HG02763 (cell line): ENCODE measurements around the gene PSMA2.
"Not testable (repeated sequence)": the region's sequence is repeated elsewhere in the genome, so short reads cannot be mapped to it uniquely, and the experiment has no call there.

ENCODE experiments used
- ATAC-seq: cut with Tn5 transposase; IDR thresholded peaks from one replicate; pipeline ENCODE4 v1.9.1; 2021; ENCODE audit warnings: mild to moderate bottlenecking, moderate library complexity; ENCODE audit not compliant: unreplicated experiment

PSMA2 gene

DNA sequence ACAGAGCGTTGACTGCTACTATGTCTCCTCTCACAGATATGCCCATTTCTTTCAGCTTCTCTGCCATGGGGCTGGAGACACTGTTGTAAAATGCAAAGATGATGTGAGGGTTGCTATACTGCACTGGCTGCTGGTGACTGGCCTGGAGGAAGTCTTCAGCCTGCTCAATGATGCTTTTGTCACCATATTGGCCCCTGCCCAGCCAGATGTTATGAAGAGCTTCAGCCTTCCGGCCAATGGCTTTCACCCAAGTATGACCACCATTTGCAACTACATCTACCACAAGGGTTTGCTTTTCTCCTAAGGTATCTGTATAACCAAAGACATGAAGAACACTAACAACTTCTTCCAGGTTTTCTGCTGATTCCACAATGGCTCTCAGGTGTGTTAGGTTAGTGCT is 21.7 kb downstream of the PSMA2 start:
- no peak for ATAC-seq

DNA sequence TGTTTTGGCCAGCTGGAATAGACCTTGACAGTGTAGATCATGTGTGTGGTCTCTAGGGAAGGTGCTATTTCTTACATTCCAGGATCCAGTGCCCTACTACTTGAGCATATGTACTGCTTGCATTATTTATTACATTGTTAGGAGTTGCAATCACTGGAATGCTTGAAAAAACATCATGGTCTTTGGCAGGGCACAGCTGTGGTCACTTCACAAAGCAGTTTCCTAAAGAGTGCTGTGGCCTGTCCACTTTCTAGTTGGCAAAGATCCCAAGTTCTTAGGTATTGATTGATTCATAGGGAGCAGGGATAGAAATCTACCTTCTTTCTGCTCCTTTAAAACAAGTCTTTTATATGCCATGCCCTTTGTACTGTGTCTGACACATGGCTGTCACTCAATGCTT is 24.7 kb downstream of the PSMA2 start:
- ATAC-seq: no peak

GRCh38 chr7:42906181-42906580 is 25.8 kb downstream of the PSMA2 start:
- ATAC-seq: no peak

DNA sequence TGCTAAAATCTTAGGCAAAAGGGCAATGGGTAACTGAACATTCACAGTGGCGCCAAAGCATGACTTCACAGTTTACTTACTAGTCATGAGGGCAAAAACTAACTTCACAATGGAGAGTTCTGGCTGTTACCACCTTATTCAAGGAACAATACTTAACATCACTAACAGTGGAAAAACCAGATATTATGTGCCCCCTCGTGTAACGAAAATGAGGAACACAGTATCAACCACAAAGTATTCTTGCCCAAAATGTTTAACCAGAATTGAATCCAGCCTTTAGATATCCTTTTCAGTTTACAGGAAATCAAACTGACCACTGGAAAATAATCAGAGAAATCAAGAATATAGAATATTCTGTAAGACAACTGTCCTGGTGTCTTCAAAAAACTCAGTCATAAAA is 29.6 kb downstream of the PSMA2 start:
- ATAC-seq: no peak

GRCh38 chr7:42900842-42901241 is 31.1 kb downstream of the PSMA2 start:
- no peak for ATAC-seq

GRCh38 chr7:42893346-42894240 is 38.4 kb downstream of the PSMA2 start:
- no peak for ATAC-seq

DNA sequence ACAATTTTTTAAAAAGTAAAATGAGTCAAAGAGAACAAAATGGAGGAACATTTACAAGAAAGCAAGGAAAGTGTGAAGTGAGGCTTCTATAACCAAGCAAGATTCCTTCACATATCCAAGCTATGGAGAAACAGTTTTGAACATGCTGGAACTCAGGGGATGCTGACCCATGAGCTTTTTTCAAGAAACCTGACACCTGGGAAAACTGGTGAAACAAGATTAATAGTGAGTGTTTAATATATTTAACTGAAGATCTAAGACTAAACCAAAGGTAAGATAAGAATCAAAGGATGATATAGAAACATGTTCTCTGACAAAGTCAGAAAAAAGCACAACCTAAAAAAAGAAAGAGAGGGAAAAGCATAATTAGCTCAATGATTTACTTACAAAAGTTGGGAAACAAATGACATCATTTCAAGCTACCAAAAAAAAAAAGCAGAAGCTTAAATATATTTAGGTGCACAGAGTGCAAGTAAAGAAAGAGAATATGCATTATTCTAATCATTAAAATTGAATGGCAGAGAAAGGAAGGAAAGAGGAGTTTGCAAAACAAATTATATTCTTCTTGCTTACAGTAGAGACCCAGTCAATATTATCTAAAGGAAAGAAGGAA is 45.0 kb downstream of the PSMA2 start:
- ATAC-seq: no peak

DNA sequence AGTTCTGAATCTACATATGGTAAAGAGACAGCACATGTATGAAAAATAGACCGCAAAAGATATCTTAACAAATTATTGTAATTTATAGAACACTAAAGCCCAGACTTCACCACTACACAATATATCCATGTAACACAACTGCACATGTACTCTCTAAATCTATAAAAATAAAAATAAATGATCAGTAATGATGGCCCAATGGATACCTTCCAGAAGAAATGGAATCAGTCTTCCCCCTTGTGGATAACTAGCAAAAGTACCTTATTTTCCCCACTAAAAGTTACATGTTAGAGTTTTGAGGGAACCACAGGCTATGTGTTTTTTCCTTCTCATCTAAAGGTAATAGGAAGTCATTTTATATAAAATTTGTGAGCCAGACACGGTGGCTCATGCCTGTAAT is 45.8 kb downstream of the PSMA2 start:
- ATAC-seq: no peak

GRCh38 chr7:42885183-42885582 is 46.8 kb downstream of the PSMA2 start:
- ATAC-seq: not testable (repeated sequence)

DNA sequence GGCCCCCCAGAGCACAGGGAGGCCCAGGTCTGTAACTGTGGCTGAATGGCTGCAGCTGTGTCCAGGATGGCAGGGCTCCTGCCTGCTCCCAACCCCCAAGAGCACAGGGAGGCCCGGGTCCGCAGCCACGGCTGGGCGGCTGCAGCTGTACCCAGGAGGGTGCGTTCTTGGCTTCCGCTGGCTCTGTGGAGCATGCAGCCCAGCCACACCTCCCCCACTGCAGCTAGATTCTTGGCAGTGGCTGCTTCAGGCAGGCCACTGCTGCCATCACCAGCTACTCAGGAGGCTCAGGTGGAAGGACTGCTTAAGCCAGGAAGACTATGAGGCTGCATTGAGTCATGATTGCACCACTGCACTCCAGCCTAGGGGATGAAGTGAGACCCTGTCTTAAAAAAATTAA is 48.0 kb downstream of the PSMA2 start:
- peak; percentile 46 for ATAC-seq

- ATAC-seq: no peak
Observed at GRCh38 chr7:42880392-42880791, 51.6 kb downstream of the PSMA2 start.

DNA sequence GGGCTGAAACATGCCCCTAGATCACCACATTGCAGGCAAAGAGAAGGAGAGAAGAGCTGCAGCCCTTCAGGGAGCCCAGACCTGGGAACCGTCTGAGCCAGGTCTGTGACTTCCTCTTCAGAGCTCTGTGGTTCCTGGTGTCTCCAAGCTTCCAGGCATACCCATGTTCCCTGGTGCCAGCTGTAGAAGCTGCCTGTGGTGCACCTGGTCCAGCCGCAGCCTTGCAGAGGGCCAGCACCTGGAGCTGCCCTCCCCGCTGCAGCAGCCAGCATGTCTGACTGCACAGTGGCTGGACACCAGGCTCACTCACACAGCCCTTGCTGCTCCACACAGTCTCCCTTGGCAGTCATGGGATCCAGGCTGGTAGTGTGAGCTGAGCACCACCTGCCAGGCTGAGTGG is 53.7 kb downstream of the PSMA2 start:
- no peak for ATAC-seq

GRCh38 chr7:42877862-42878261 is 54.1 kb downstream of the PSMA2 start:
- no peak for ATAC-seq

- peak; percentile 85 for ATAC-seq
Observed at GRCh38 chr7:42876182-42877068, 55.5 kb downstream of the PSMA2 start.

GRCh38 chr7:42869131-42870020 is 62.6 kb downstream of the PSMA2 start:
- ATAC-seq: peak; percentile 99

DNA sequence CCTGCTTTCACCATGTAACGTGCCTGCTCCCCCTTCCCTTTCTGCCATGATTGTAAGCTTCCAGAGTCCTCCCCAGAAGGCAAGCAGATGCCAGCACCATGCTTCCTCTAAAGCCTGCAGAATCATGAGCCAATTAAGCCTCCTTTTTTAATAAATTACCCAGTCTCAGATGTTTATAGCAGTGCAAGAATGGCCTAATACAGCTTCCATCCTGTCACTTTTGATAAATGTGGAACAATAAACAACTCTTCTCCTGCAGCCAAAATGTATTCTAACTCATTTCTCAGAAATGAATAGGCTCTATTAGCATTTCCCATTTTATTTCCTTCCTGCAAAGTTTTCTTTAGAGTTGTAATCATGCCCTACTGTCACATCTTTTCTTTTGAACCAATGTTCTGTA is 63.5 kb downstream of the PSMA2 start:
- no peak for ATAC-seq
